ENCODE data around the gene MIB2. TPM values are rescaled to one million over a fixed set of nuclear protein-coding genes. Genes with fewer than 3 reads are reported as not detected.

MIB2 gene
- total and polyA plus RNA-seq, 10 of the 15 experiments (the other 5 are each of a cell fraction or from before 2014, with no cell fraction given), result 0.42 to 26.8 (median 10.9) TPM; not detected in 1

DNA sequence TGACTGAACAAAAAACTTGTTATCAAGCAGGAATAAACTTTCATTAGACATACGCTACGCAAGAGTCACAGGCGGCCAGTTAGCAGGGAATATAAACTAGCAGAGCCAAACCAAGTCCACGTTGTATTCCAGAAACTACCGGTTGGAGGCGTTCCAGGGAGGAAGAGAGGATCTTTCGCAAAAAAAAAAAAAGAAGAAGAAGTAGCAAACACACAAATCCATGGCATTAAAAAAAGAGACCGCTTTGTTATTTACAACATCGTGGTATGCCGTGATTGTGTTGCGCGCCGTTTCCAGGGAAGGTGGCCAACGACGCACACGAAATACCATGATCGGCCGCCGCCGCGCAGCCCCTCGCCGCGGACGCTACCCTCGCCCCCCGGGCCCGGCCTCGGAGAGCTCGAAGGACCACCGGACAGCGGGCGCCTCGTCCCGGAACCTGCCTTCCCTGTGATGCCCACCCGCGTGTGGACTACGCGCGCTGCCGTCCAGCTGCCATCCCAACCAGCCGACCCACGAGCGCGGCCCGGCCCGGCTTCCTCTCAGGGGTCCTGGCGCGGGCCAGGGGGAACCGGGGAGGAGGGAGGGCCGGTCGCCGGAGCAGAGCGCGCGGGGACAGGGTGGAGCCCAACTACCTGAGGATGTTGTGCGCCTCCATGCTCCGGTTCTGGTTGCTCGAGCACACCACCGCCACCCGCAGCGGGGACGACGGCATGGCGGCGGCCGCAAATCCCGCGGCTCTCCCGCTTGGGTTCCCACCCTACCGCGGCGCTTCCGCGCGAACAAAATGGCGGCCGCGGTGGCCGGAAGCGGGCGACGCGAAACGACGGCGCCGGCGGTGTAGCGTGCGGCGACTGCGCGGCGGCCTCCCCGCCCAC, 41.2 kb upstream of the MIB2 start (continued):
- TF ChIP-seq CTCF (IDR thresholded peaks at IDR 0.05 in 2 of 3, conservative IDR thresholded peaks at IDR 0.05 in 1 of 3; ENCODE audit: control insufficient read depth in 2 of 3, extremely low read depth in 1 of 3, insufficient read depth in 1 of 3, low read depth in 3 of 3, low read length in 3 of 3), result peak in 1 of 3 experiments; percentile 8; a peak in 1 of 6 replicates

GRCh38 chr1:1574721-1575537, 40.4 kb upstream of the MIB2 start, which contains the start of gene SSU72:
SSU72 (minus strand) TSS chr1:1574863; CDS start chr1:1574557, 306 bp downstream.
- Histone ChIP-seq H3K9ac (ENCODE audit: control insufficient read depth, insufficient read depth, low read length) (peak within 1 kb of the TSS; percentile 94), H3K4me1 (ENCODE audit: control insufficient read depth, insufficient read depth, low read length) (no peaks in the 10 kb centered on the region), H3K36me3 (ENCODE audit: control insufficient read depth in 2 of 2, insufficient read depth in 2 of 2, low read length in 1 of 2) (0 out of 4 replicates have a peak, but pooled peaks cover 0 to 2% of the 10 kb centered on the region in 2 experiments), H3K79me2 (ENCODE audit: control insufficient read depth, insufficient read depth, low read length) (peaks cover 46% of the 10 kb centered on the region), H3K27ac (ENCODE audit: control insufficient read depth, insufficient read depth) (peak within 1 kb of the TSS; percentile 82), H4K20me1 (ENCODE audit: control insufficient read depth, insufficient read depth) (no peaks in the 10 kb centered on the region), H3K9me3 (replicated peaks; ENCODE audit: control insufficient read depth, insufficient read depth, low read length) (no peaks in the 10 kb centered on the region), H2AFZ (ENCODE audit: control insufficient read depth, low read depth, low read length) (peak within 1 kb of the TSS; percentile 65), H3K27me3 (replicated peaks in 1 of 2; ENCODE audit: control insufficient read depth in 2 of 2, insufficient read depth in 2 of 2, low read length in 1 of 2) (no peaks in the 10 kb centered on the region), H3K4me2 (ENCODE audit: control insufficient read depth, insufficient read depth) (peak within 1 kb of the TSS; percentile 92), H3K4me3 (peak within 1 kb of the TSS; percentile 98)
- intact Hi-C loops (cut with micrococcal nuclease; ENCODE audit: unreplicated experiment), result loop anchor here (5.0 kb wide), 1 partner anchor 42 kb away; the partner anchor contains the start of gene MIB2
- ChIA-PET SMC1A (ENCODE audit: uncharacterized antibody, unreplicated experiment) (no interaction called here), RAD21 (ENCODE audit: unreplicated experiment) (no interaction called here), POLR2A (no interaction called here), CTCF (no interaction called here)
- ATAC-seq (peak; percentile 70), DNase-seq (ENCODE audit: low read depth, low spot score) (peak; percentile 35), FAIRE-seq (peak; percentile 62)
- in situ Hi-C loops (cut with MboI), result no loop called here
- WGBS (ENCODE audit: insufficient coverage, insufficient replicate concordance, low lambda C conversion rate, missing lambda C conversion rate), result under 1% methylated on average over 83 of the region's 87 CpGs
- TSS peak; percentile 98 for BruUV-seq (replicated peaks)
- TF ChIP-seq, protein P1, sequence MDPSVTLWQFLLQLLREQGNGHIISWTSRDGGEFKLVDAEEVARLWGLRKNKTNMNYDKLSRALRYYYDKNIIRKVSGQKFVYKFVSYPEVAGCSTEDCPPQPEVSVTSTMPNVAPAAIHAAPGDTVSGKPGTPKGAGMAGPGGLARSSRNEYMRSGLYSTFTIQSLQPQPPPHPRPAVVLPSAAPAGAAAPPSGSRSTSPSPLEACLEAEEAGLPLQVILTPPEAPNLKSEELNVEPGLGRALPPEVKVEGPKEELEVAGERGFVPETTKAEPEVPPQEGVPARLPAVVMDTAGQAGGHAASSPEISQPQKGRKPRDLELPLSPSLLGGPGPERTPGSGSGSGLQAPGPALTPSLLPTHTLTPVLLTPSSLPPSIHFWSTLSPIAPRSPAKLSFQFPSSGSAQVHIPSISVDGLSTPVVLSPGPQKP (IDR thresholded peaks at IDR 0.05; ENCODE audit: low read depth, low read length), result peak; percentile 79
- TF ChIP-seq ATF3 (IDR thresholded peaks at IDR 0.05; ENCODE audit: borderline replicate concordance, extremely low read depth, low read depth, low read length) (peak; percentile 96), KLF5 (IDR thresholded peaks at IDR 0.05; ENCODE audit: partially characterized antibody) (peak; percentile 38), SREBF2 (IDR thresholded peaks at IDR 0.05; ENCODE audit: low read length) (no peak), DPF2 (IDR thresholded peaks at IDR 0.05) (0 out of 2 replicates have a peak, but pooled peaks have one; percentile 56), SREBF1 (IDR thresholded peaks at IDR 0.05; ENCODE audit: low read length) (no peak), NFXL1 (IDR thresholded peaks at IDR 0.05; ENCODE audit: borderline replicate concordance) (no peak), NR2F1 (conservative IDR thresholded peaks at IDR 0.05) (peak; percentile 58), TARDBP (IDR thresholded peaks at IDR 0.05; ENCODE audit: borderline replicate concordance) (peak; percentile 72), SIX5 (IDR thresholded peaks at IDR 0.05; ENCODE audit: low read depth, low read length, severe bottlenecking) (peak; percentile 68), HCFC1 (IDR thresholded peaks at IDR 0.05; ENCODE audit: low read length) (peak; percentile 88), RELA (IDR thresholded peaks at IDR 0.05; ENCODE audit: borderline replicate concordance, partially characterized antibody) (no peak), POLR2AphosphoS5 (IDR thresholded peaks at IDR 0.05; ENCODE audit: low read length) (peak; percentile 96), SMC3 (IDR thresholded peaks at IDR 0.05; ENCODE audit: borderline replicate concordance, low read length) (no peak), SMAD1 (IDR thresholded peaks at IDR 0.05; ENCODE audit: low read depth, partially characterized antibody) (peak; percentile 58)
